Type B pancreatic cell (in vitro differentiated cells): ENCODE data around the gene SCAF4. TPM values are rescaled to one million over a fixed set of nuclear protein-coding genes. Genes with fewer than 3 reads are reported as not detected.

Source experiments
- DNase-seq: peaks from one replicate; pipeline ENCODE4 v3.0.0; 2021; ENCODE audit warnings: mixed read lengths; ENCODE audit not compliant: unreplicated experiment; ENCODE audit errors: extremely low spot score
- H3K27ac Mint-ChIP-seq: 2 replicates; pipeline ENCODE4 v1.8.0; 2021; ENCODE audit warnings: mild to moderate bottlenecking, mixed read lengths
- H3K27me3 Mint-ChIP-seq: 2 replicates; pipeline ENCODE4 v1.8.0; 2021; ENCODE audit warnings: mixed read lengths
- H3K36me3 Mint-ChIP-seq: 2 replicates; pipeline ENCODE4 v1.8.0; 2021; ENCODE audit warnings: mixed read lengths
- H3K4me1 Mint-ChIP-seq: one replicate; pipeline ENCODE4 v1.8.0; 2021; ENCODE audit warnings: mixed read lengths; ENCODE audit not compliant: unreplicated experiment
- H3K4me3 Mint-ChIP-seq: 2 replicates; pipeline ENCODE4 v1.8.0; 2021; ENCODE audit warnings: mild to moderate bottlenecking, mixed read lengths
- H3K9me3 Mint-ChIP-seq: 2 replicates; pipeline ENCODE4 v1.8.0; 2021; ENCODE audit warnings: mixed read lengths
- total RNA-seq: library from RNA; stranded (reverse); gene quantifications from 2 replicates; pipeline ENCODE4 v1.2.1, GENCODE V29; 2021; ENCODE audit warnings: low replicate concordance
- TF ChIP-seq, protein P1 (sequence below): fragments of 200-600 bp; sonication (generic); conservative IDR thresholded peaks from 2 replicates; pipeline ENCODE4 v1.5.0; 2021; ENCODE audit warnings: antibody characterized with exemption, mild to moderate bottlenecking

SCAF4 gene
- total RNA-seq, 1 donor from 2014 or later, result 53.2 TPM

DNA sequence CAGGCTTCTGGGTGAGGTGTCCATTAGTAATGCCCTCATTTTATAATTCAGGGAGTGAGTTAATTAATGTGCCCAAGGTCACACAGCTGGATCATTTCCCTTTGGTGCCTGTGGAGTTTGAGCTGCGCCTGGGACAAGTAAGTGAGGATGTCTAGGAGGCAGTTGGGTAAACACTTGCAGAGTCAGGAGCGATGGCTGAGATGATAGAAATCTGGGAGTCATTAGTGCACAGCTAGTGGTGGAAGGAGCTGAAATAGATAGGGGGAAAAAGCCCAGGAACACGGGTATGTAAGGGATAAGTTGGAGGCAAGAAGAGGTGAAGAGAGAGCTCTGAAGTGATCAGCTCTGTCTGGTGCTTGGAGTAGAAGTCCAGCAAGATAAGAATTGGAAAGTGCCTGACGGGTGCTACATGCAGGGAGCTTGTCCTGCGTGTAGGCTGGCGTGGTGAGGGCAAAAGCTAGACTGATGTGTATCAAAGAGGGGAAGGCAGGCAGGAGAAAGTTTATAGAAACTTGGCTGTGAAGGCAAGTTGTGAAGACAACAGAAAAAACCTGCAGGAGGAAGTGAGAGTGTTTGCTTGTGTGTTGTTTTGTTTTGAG is 1.7 kb upstream of the SCAF4 start:
- H3K27ac Mint-ChIP-seq, result no peak overlapping the region
- no peak for DNase-seq
- H3K4me3 Mint-ChIP-seq, result no peak overlapping the region
- H3K36me3 Mint-ChIP-seq, result no peaks in the 10 kb centered on the region
- H3K4me1 Mint-ChIP-seq, result peaks cover 11% of the 10 kb centered on the region
- H3K27me3 Mint-ChIP-seq, result no peaks in the 10 kb centered on the region
- TF ChIP-seq, protein P1, sequence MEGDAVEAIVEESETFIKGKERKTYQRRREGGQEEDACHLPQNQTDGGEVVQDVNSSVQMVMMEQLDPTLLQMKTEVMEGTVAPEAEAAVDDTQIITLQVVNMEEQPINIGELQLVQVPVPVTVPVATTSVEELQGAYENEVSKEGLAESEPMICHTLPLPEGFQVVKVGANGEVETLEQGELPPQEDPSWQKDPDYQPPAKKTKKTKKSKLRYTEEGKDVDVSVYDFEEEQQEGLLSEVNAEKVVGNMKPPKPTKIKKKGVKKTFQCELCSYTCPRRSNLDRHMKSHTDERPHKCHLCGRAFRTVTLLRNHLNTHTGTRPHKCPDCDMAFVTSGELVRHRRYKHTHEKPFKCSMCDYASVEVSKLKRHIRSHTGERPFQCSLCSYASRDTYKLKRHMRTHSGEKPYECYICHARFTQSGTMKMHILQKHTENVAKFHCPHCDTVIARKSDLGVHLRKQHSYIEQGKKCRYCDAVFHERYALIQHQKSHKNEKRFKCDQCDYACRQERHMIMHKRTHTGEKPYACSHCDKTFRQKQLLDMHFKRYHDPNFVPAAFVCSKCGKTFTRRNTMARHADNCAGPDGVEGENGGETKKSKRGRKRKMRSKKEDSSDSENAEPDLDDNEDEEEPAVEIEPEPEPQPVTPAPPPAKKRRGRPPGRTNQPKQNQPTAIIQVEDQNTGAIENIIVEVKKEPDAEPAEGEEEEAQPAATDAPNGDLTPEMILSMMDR, result no peak
- H3K9me3 Mint-ChIP-seq, result no peaks in the 10 kb centered on the region

DNA sequence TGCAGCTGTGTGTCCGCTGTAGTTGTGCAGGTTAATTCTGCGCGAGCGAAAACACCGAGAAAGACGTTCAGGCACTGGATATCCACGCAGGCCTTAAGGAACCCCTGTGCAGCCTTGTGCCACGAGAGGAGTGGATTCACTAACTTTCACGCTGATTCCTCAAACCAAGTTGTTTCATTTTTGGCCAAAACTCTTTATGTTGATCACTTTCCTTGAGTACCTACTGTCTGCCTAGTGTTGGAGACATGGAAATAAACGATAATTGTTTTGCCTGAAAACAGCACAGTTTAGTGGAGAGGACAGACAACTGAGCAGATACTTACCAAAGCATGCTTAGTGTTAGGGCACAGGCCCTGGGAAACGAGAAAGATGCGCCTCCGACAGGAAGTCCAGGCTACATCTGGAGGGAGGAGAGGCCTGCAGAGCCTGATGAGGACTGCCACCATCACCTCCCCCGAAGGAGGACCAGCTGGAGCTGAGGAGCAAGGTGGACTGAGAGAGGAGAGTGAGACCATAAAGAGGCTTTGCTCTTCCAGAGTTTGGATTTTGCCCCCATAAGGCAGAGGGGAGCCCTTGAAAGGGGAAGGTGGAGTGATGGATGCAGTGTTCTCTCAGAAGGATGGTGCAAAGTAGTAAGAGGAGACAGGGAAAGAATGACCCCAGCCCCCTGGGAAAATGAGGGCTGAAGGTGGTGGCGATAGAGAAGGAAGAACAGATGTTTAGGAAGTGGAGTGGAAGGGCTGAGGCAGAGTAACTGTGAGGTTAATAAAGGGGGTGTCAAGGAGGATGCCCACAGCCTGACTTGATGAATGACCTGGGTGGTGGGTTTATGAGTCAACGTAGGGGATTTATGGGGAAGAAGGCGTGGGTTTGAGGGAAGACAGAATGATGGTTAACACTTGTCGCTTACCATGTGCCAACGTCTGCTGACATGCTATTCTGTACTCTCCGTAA is 956 bp upstream of the SCAF4 start:
- Mint-ChIP-seq H3K27ac (no peak overlapping the region), H3K4me3 (no peak overlapping the region), H3K27me3 (no peaks in the 10 kb centered on the region), H3K4me1 (peaks cover 11% of the 10 kb centered on the region), H3K36me3 (no peaks in the 10 kb centered on the region), H3K9me3 (no peaks in the 10 kb centered on the region)
- TF ChIP-seq, protein P1, result no peak
- no peak for DNase-seq

DNA sequence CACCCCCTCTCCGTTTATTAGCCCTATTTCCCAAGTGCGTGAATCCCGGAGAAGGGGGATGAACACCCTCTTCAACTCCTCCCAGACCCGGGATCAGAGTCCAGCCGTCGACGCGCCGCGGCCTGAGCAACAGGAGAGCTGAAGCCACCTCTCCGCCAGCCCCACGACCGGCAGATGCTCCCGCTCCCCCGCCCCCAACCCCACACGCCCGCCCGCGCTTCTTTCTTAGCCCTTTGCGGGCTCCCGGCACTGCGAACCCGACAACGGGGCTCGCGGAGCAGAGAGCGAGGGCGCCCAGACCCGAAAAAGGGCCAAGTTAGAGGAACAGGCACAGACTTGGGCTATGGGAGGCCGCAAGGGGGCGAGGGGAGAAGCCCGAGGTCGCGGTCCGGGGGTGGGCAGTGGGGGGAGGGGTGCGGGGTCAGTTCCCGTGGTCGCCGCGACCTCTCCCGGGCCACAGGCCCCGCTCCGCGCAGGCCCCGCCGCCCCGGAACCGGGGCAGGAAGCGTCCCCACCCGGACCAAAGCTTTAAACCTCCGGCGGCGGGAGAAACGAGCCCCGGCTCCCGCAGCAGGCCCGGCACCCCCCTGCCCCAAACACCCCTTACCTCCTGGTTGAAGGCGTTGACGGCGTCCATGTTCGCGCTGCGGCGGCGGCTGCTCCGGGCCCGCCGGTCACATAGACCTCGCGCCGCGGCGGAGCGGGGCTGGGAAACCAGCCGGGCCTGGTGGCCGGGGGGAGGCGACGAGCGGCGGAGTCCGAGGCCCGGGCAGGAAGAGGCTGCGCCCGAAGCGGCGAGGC is 662 bp downstream of the SCAF4 start:
- DNase-seq, result peak; percentile 70
- H3K27me3 Mint-ChIP-seq, result no peaks in the 10 kb centered on the region
- peaks cover 11% of the 10 kb centered on the region for H3K4me1 Mint-ChIP-seq
- TF ChIP-seq, protein P1, result peak; percentile 60
- no peaks in the 10 kb centered on the region for H3K9me3 Mint-ChIP-seq
- peaks cover 3% of the 10 kb centered on the region for H3K36me3 Mint-ChIP-seq
- H3K27ac Mint-ChIP-seq, result peak overlapping the region; percentile 83
- peak overlapping the region; percentile 77 for H3K4me3 Mint-ChIP-seq

DNA sequence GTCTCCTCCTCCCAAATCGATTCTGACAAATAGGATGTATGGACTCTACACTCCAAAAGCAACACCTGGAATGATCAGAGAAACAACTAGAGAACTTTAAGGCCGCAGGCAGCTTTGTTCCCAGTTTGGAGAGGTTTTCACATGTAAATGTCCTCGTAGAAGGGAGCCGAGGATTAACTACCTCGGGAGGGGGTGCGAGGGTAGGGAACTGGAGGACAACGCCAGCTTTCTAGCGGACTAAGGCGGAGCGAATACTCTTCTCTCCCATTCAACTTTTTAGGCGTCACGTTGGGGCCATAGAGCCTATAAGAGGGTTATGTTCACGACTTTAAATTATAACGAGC is 1.2 kb downstream of the SCAF4 start:
- TF ChIP-seq, protein P1, result no peak
- peaks cover 3% of the 10 kb centered on the region for H3K36me3 Mint-ChIP-seq
- no peaks in the 10 kb centered on the region for H3K9me3 Mint-ChIP-seq
- DNase-seq, result no peak
- peaks cover 9% of the 10 kb centered on the region for H3K4me1 Mint-ChIP-seq
- no peaks in the 10 kb centered on the region for H3K27me3 Mint-ChIP-seq
- H3K27ac Mint-ChIP-seq, result peak overlapping the region; percentile 83
- no peak overlapping the region for H3K4me3 Mint-ChIP-seq

DNA sequence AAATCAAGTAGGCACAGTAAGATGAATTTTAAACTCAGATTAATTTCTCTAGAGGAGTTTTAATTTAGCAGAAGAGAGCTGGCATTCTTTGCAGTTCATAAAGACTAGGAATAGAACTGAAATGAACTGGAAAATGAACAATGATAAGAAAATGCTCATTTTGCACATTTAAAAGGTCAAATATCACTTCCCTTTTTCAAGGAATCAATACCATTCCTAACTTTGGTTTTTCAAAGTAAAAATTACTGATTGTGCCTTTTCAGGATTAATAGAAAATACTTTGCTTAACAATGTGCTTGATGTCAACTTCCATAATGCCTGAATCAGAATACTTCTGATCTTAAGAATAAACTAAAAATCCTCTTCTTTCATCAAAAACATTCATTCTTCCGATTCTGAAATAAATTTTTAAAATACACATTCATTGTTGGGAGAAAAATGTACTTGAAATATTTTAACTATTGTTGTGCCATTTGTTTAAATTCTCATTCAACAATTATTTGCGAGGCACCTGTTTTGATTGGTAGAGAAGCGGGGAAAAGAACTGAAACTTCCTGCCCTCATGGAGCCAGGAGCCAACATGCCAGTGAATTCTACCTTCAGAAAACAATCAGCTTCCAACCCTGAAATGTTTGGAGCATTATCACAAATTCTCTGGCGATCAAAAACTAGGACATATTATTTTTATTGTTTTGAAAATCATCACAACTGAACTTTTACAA is 2.1 kb downstream of the SCAF4 start:
- no peak for DNase-seq
- Mint-ChIP-seq H3K4me3 (no peak overlapping the region), H3K9me3 (no peaks in the 10 kb centered on the region), H3K36me3 (peaks cover 10% of the 10 kb centered on the region), H3K27ac (peak overlapping the region; percentile 83), H3K4me1 (peaks cover 7% of the 10 kb centered on the region), H3K27me3 (no peaks in the 10 kb centered on the region)
- TF ChIP-seq, protein P1, result no peak
